HepG2 (cell line): ENCODE measurements around the gene EREG. TPM values are rescaled to one million over a fixed set of nuclear protein-coding genes. Genes with fewer than 3 reads are reported as not detected.

ENCODE experiments used
- ATAC-seq: fragments of 200-7000 bp; cut with Tn5 transposase; 3 replicates; pipeline ENCODE4 v1.9.1; 2020; ENCODE audit warnings: mild to moderate bottlenecking, moderate library complexity
- BruUV-seq: library from RNA; stranded (reverse); fragments of 400-500 nt; replicated peaks from 2 replicates; lab custom pipeline; 2021; lab: Mats Ljungman, UMichigan
- CTCF ChIA-PET: fragments of 300-600 bp; formaldehyde crosslinking; extraction: SDS; loops from one replicate; lab custom pipeline; 2021; ENCODE audit warnings: low total read pairs, inconsistent platforms, low intra/inter-chr PET ratio; lab: Yijun Ruan, JAX
- POLR2A ChIA-PET: fragments of 350-600 bp; sonication (Branson Sonifier 250); formaldehyde crosslinking; loops from one replicate; lab custom pipeline; 2020; ENCODE audit warnings: antibody characterized with exemption, inconsistent platforms; lab: Yijun Ruan, JAX
- DNase-seq: peaks from one replicate; pipeline ENCODE4 v3.0.0-alpha.2; 2015; ENCODE audit warnings: low spot score
- FAIRE-seq: peaks from 3 replicates; lab custom pipeline; 2011; peaks lifted over from hg19 to GRCh38; lab: Jason Lieb, UNC
- H2AFZ ChIP-seq: one replicate; pipeline ENCODE4 v1.6.1; 2011; ENCODE audit warnings: low read length, inconsistent platforms
- H3K27ac ChIP-seq: fragments of 300-600 bp; 3 replicates; pipeline ENCODE4 v1.8.0; 2011; ENCODE audit warnings: mixed run types, mild to moderate bottlenecking, mixed read lengths, low read length, inconsistent platforms; ENCODE audit not compliant: insufficient read depth; ENCODE audit errors: extremely low read length
- H3K27me3 ChIP-seq, 2 experiments: fragments of 200-600 bp in 1 of 2; 2 replicates in 1 of 2; 3 replicates in 1 of 2; pipeline versions ENCODE4 v1.6.0 to v1.8.0; 2011; ENCODE audit warnings: low read length in 2 of 2, mild to moderate bottlenecking in 2 of 2, moderate library complexity in 2 of 2, inconsistent platforms in 1 of 2; ENCODE audit not compliant: insufficient read depth in 2 of 2, control insufficient read depth in 1 of 2
- H3K36me3 ChIP-seq, 2 experiments: fragments of 200-600 bp in 1 of 2; replicated peaks in 1 of 2; 2 replicates in 1 of 2; 3 replicates in 1 of 2; pipeline versions ENCODE4 v1.5.1 to v1.8.0; 2011; ENCODE audit warnings: low read length in 2 of 2, inconsistent platforms in 1 of 2; ENCODE audit not compliant: insufficient read depth in 2 of 2, control insufficient read depth in 1 of 2
- H3K4me1 ChIP-seq: 2 replicates; pipeline ENCODE4 v1.5.1; 2012; ENCODE audit warnings: low read length, inconsistent platforms; ENCODE audit not compliant: insufficient read depth
- H3K4me2 ChIP-seq: 2 replicates; pipeline ENCODE4 v1.6.0; 2011; ENCODE audit warnings: low read depth, low read length, inconsistent platforms
- H3K4me3 ChIP-seq, 3 experiments: fragments of 200-600 bp in 1 of 3; sonication (generic), shearing (Covaris generic) in 1 of 3; replicated peaks in 1 of 3; 2 replicates each; pipeline ENCODE4 v1.5.1; 2011 to 2016; ENCODE audit warnings: low read length in 3 of 3, inconsistent platforms in 2 of 3, low read depth in 2 of 3, mild to moderate bottlenecking in 2 of 3, control low read depth in 1 of 3, mixed read lengths in 1 of 3; ENCODE audit not compliant: insufficient read depth in 1 of 3
- H3K79me2 ChIP-seq: one replicate; pipeline ENCODE4 v1.6.1; 2011; ENCODE audit warnings: low read length, inconsistent platforms; ENCODE audit not compliant: insufficient read depth
- H3K9ac ChIP-seq: 2 replicates; pipeline ENCODE4 v1.6.0; 2011; ENCODE audit warnings: mild to moderate bottlenecking, low read depth, low read length, inconsistent platforms; ENCODE audit not compliant: insufficient read depth
- H3K9me3 ChIP-seq: 2 replicates; pipeline ENCODE4 v1.5.1; 2012; ENCODE audit warnings: mild to moderate bottlenecking, low read length
- H4K20me1 ChIP-seq: 2 replicates; pipeline ENCODE4 v1.6.0; 2011; ENCODE audit warnings: inconsistent platforms, mild to moderate bottlenecking, low read length, moderate library complexity; ENCODE audit not compliant: insufficient read depth
- EEA1 ChIP-seq: sonication (generic); formaldehyde crosslinking; IDR thresholded peaks from 2 replicates; pipeline ENCODE4 v1.5.1; 2020; ENCODE audit warnings: mild to moderate bottlenecking, missing genetic modification reagents, borderline replicate concordance
- KLF16 ChIP-seq, 2 experiments: sonication (generic) in 1 of 2; formaldehyde crosslinking in 1 of 2; IDR thresholded peaks; 2 replicates each; pipeline versions ENCODE4 v1.6.1 to v1.8.0; 2016 to 2023; ENCODE audit warnings: missing genetic modification reagents in 2 of 2, missing compliant biosample characterization in 1 of 2
- SATB2 ChIP-seq: sonication (generic); formaldehyde crosslinking; IDR thresholded peaks from 2 replicates; pipeline ENCODE4 v1.5.0; 2020; ENCODE audit warnings: missing genetic modification reagents
- SYNCRIP ChIP-seq: fragments of 200-400 bp; formaldehyde crosslinking; IDR thresholded peaks from 2 replicates; pipeline ENCODE4 v1.6.1; 2018; ENCODE audit warnings: mild to moderate bottlenecking, low read depth, low read length; ENCODE audit not compliant: insufficient read depth
- TIGD3 ChIP-seq: sonication (generic); formaldehyde crosslinking; IDR thresholded peaks from 2 replicates; pipeline ENCODE4 v1.5.1; 2020; ENCODE audit warnings: mild to moderate bottlenecking, missing genetic modification reagents, borderline replicate concordance
- ZFP41 ChIP-seq: sonication (generic); formaldehyde crosslinking; IDR thresholded peaks from 2 replicates; pipeline ENCODE4 v1.4.0; 2020; ENCODE audit warnings: mild to moderate bottlenecking, missing genetic modification reagents, borderline replicate concordance
- WGBS: methylation state at CpG from one replicate; pipeline ENCODE4 v1.1.6; 2017; ENCODE audit warnings: low lambda C conversion rate; 5-methylcytosine and 5-hydroxymethylcytosine counted together
- in situ Hi-C: cut with HindIII; loops from 2 replicates; pipeline ENCODE4 v1.10.0; 2017; ENCODE audit warnings: low pct_unique_long_range_greater_than_20kb; ENCODE audit not compliant: extremely low pct_ligation_motif_present
- intact Hi-C: fragments of 100-400 bp; cut with micrococcal nuclease; formaldehyde crosslinking; loops from one replicate; pipeline ENCODE4 v1.10.0; 2022; ENCODE audit not compliant: unreplicated experiment
- polyA plus RNA-seq, 8 experiments: library from polyadenylated mRNA; depleted of rRNA in 3 of 8; stranded (reverse) in 7 of 8; unstranded in 1 of 8; fragments of >200 nt; fragmentation: Illumina TruSeq in 4 of 8; extraction: Trizol in 4 of 8; gene quantifications; 2 replicates each; pipeline versions ENCODE4 v1.2.1 to v1.2.3, GENCODE V29; 2011 to 2016; ENCODE audit warnings: low read depth in 4 of 8, missing spikeins in 1 of 8, mixed read lengths in 1 of 8; ENCODE audit not compliant: insufficient read depth in 1 of 8
- total RNA-seq, 5 experiments: library from RNA; depleted of rRNA; stranded (reverse); fragments of >200 nt; fragmentation: Illumina TruSeq; extraction: Trizol; gene quantifications; 2 replicates each; pipeline ENCODE4 v1.2.3, GENCODE V29; 2016; ENCODE audit warnings: low read depth in 1 of 5

EREG gene
- total and polyA plus RNA-seq, 2 of the 13 experiments (the other 11 are each of a cell fraction or from before 2014, with no cell fraction given) = 0.11 to 0.13 TPM

GRCh38 chr4:74431113-74431826 lies 66.3 kb downstream of the EREG start:
- POLR2A ChIA-PET = no interaction called here
- TF ChIP-seq EEA1 (CRISPR knock-in tag) = no peak
- TF ChIP-seq, all 625 proteins: peak for 0
- H3K4me3 ChIP-seq = no peak overlapping the region
- intact Hi-C loops = no loop called here
- H3K9ac ChIP-seq = no peak overlapping the region
- H2AFZ ChIP-seq = no peak overlapping the region
- H3K27me3 ChIP-seq = no peaks in the 10 kb centered on the region
- H4K20me1 ChIP-seq = no peaks in the 10 kb centered on the region
- no peak for FAIRE-seq
- ATAC-seq = no peak
- in situ Hi-C loops = no loop called here
- H3K4me1 ChIP-seq = 0 out of 2 replicates have a peak, but pooled peaks cover 9% of the 10 kb centered on the region
- H3K36me3 ChIP-seq = no peaks in the 10 kb centered on the region
- no peak overlapping the region for H3K4me2 ChIP-seq
- H3K27ac ChIP-seq = no peak overlapping the region
- no TSS peak for BruUV-seq
- no peak for DNase-seq
- H3K79me2 ChIP-seq = no peaks in the 10 kb centered on the region
- 69% methylated on average over 11 of the region's 11 CpGs for WGBS
- no peaks in the 10 kb centered on the region for H3K9me3 ChIP-seq
- CTCF ChIA-PET = no interaction called here

- H3K9me3 ChIP-seq = no peaks in the 10 kb centered on the region
- FAIRE-seq = no peak
- no peak for ATAC-seq
- no peak for DNase-seq
- 0 out of 2 replicates have a peak, but pooled peaks cover 9% of the 10 kb centered on the region for H3K4me1 ChIP-seq
- no peaks in the 10 kb centered on the region for H4K20me1 ChIP-seq
- no peak for TF ChIP-seq KLF16 (CRISPR knock-in tag; IDR thresholded peaks at IDR 0.05)
- no peak for TF ChIP-seq ZFP41 (CRISPR knock-in tag)
- no peak for TF ChIP-seq TIGD3
- no peak for TF ChIP-seq SYNCRIP
- no peak for TF ChIP-seq SATB2
- TF ChIP-seq, all 625 proteins: peak for 0
- intact Hi-C loops (no loop called here), in situ Hi-C loops (no loop called here)
- no peaks in the 10 kb centered on the region for H3K36me3 ChIP-seq
- no TSS peak for BruUV-seq
- 3% methylated on average over 2 of the region's 2 CpGs for WGBS
- H3K79me2 ChIP-seq = no peaks in the 10 kb centered on the region
- no peaks in the 10 kb centered on the region for H3K27me3 ChIP-seq
- ChIA-PET CTCF (no interaction called here), POLR2A (no interaction called here)
- peak overlapping the region; percentile 64 for H3K4me2 ChIP-seq
- H3K4me3 ChIP-seq = peak overlapping the region in 2 of 3 experiments; percentile 23 to 41; a peak in 2 of 6 replicates
- peak overlapping the region; percentile 61 for H2AFZ ChIP-seq
- H3K9ac ChIP-seq = no peak overlapping the region
- no peak overlapping the region for H3K27ac ChIP-seq
Observed at GRCh38 chr4:74433043-74433442, 68.1 kb downstream of the EREG start.
